ENCODE results near the gene PPARD. TPM values are rescaled to one million over a fixed set of nuclear protein-coding genes. Genes with fewer than 3 reads are reported as not detected.

The PPARD gene
- total and polyA plus RNA-seq, 2 donors from 2014 or later: 13.2 to 24.4 TPM

- DNase-seq (peak in 3 of 5 donors; percentile 46 to 80 (median 54)), FAIRE-seq (no peak)
- Histone ChIP-seq H3K4me1 (ENCODE audit: control insufficient read depth in 2 of 3, insufficient read depth in 2 of 3, low read depth in 1 of 3, low read length in 3 of 3) (peaks cover 2 to 11% (median 6%) of the 10 kb centered on the region in 3 donors), H3K9ac (ENCODE audit: low read length in 3 of 3) (peak overlapping the region; percentile 71 to 83 (median 73)), H3K27me3 (ENCODE audit: control insufficient read depth, insufficient read depth, low read length) (no peaks in the 10 kb centered on the region), H3K4me3 (ENCODE audit: low read length in 3 of 3) (peak overlapping the region; percentile 68 to 77 (median 68)), H3K36me3 (ENCODE audit: control insufficient read depth in 2 of 3, insufficient read depth in 3 of 3, low read length in 3 of 3) (peaks cover 0 to 8% (median 1%) of the 10 kb centered on the region in 3 donors), H3K9me3 (ENCODE audit: control insufficient read depth in 2 of 3, insufficient read depth in 1 of 3, low read length in 3 of 3) (no peaks in the 10 kb centered on the region), H3K27ac (ENCODE audit: low read depth in 2 of 2, low read length in 2 of 2) (peak overlapping the region; percentile 9 to 23)
- intact Hi-C loops (cut with DNase I): loop anchor here (10.0 kb wide), 1 partner anchor 102 kb away; no protein-coding TSS in a partner anchor
- TF ChIP-seq CTCF (IDR thresholded peaks at IDR 0.05; ENCODE audit: borderline replicate concordance, extremely low read depth, insufficient read depth): no peak
Measured at GRCh38 chr6:35343092-35343834, 905 bp downstream of the PPARD start.

- H3K4me1 ChIP-seq (ENCODE audit: control insufficient read depth in 2 of 3, insufficient read depth in 2 of 3, low read depth in 1 of 3, low read length in 3 of 3): peaks cover 2 to 11% (median 6%) of the 10 kb centered on the region in 3 donors
- TF ChIP-seq CTCF (IDR thresholded peaks at IDR 0.05; ENCODE audit: borderline replicate concordance, extremely low read depth, insufficient read depth): no peak
- H3K9me3 ChIP-seq (ENCODE audit: control insufficient read depth in 2 of 3, insufficient read depth in 1 of 3, low read length in 3 of 3): no peaks in the 10 kb centered on the region
- H3K9ac ChIP-seq (ENCODE audit: low read length in 3 of 3): peak overlapping the region; percentile 71 to 83 (median 73)
- peak overlapping the region; percentile 9 to 23 for H3K27ac ChIP-seq (ENCODE audit: low read depth in 2 of 2, low read length in 2 of 2)
- intact Hi-C loops (cut with DNase I): loop anchor here (10.0 kb wide), 1 partner anchor 101 kb away; no protein-coding TSS in a partner anchor
- DNase-seq (peak in 1 of 5 donors; percentile 22), FAIRE-seq (no peak)
- H3K4me3 ChIP-seq (ENCODE audit: low read length in 3 of 3): peak overlapping the region; percentile 68 to 77 (median 68)
- peaks cover 0 to 8% (median 5%) of the 10 kb centered on the region in 3 donors for H3K36me3 ChIP-seq (ENCODE audit: control insufficient read depth in 2 of 3, insufficient read depth in 3 of 3, low read length in 3 of 3)
- H3K27me3 ChIP-seq (ENCODE audit: control insufficient read depth, insufficient read depth, low read length): no peaks in the 10 kb centered on the region
Measured at GRCh38 chr6:35343835-35344550, 1.6 kb downstream of the PPARD start.

- Histone ChIP-seq H3K9me3 (ENCODE audit: control insufficient read depth in 2 of 3, insufficient read depth in 1 of 3, low read length in 3 of 3) (no peaks in the 10 kb centered on the region), H3K4me1 (ENCODE audit: control insufficient read depth in 2 of 3, insufficient read depth in 2 of 3, low read depth in 1 of 3, low read length in 3 of 3) (no peaks in the 10 kb centered on the region), H3K4me3 (ENCODE audit: low read length in 3 of 3) (no peak overlapping the region), H3K27me3 (ENCODE audit: control insufficient read depth, insufficient read depth, low read length) (no peaks in the 10 kb centered on the region), H3K36me3 (ENCODE audit: control insufficient read depth in 2 of 3, insufficient read depth in 3 of 3, low read length in 3 of 3) (peaks cover 0 to 17% (median 5%) of the 10 kb centered on the region in 3 donors), H3K9ac (ENCODE audit: low read length in 3 of 3) (no peak overlapping the region), H3K27ac (ENCODE audit: low read depth in 2 of 2, low read length in 2 of 2) (no peak overlapping the region)
- TF ChIP-seq CTCF (IDR thresholded peaks at IDR 0.05; ENCODE audit: borderline replicate concordance, extremely low read depth, insufficient read depth): no peak
- DNase-seq (no peak), FAIRE-seq (no peak)
- intact Hi-C loops (cut with DNase I): no loop called here
Measured at GRCh38 chr6:35351422-35351821, 9.1 kb downstream of the PPARD start.
